GM12892 (cell line): ENCODE results near the gene CXCL12.

Experiments
- POLR2A ChIP-seq: IDR thresholded peaks from 2 replicates; pipeline ENCODE4 v1.6.1; 2011; ENCODE audit warnings: low read depth, low read length, control low read depth
- TAF1 ChIP-seq: IDR thresholded peaks from 2 replicates; pipeline ENCODE4 v1.6.1; 2011; ENCODE audit warnings: low read depth, mild to moderate bottlenecking, control low read depth, low read length, borderline replicate concordance

GRCh38 chr10:44391981-44392380 is 7.1 kb upstream of the CXCL12 start:
- TF ChIP-seq POLR2A (no peak), TAF1 (no peak)
